ENCODE data around the gene UBE2O.

UBE2O gene

GRCh38 chr17:76466775-76467130, 13.8 kb upstream of the UBE2O start:
- no peak for TF ChIP-seq CTCF (IDR thresholded peaks at IDR 0.05; ENCODE audit: low read depth, low read length)
- no peak for TF ChIP-seq EZH2phosphoT487 (IDR thresholded peaks at IDR 0.05; ENCODE audit: low read depth)
- Histone ChIP-seq H3K4me2 (ENCODE audit: low read length) (no peak overlapping the region), H3K4me1 (ENCODE audit: low read length) (peaks cover 11% of the 10 kb centered on the region)

GRCh38 chr17:76462556-76463290, 9.8 kb upstream of the UBE2O start:
- Histone ChIP-seq H2AFZ (ENCODE audit: low read depth, low read length) (no peak overlapping the region), H3K36me3 (replicated peaks; ENCODE audit: low read depth, low read length) (no peaks in the 10 kb centered on the region), H4K20me1 (ENCODE audit: insufficient read depth, low read length) (no peaks in the 10 kb centered on the region), H3K4me1 (ENCODE audit: low read length) (peaks cover 21% of the 10 kb centered on the region), H3K4me2 (ENCODE audit: low read length) (no peak overlapping the region), H3K27ac (ENCODE audit: low read length) (no peak overlapping the region), H3K4me3 (ENCODE audit: low read length) (no peak overlapping the region), H3K79me2 (ENCODE audit: low read length) (no peaks in the 10 kb centered on the region), H3K9ac (ENCODE audit: low read length) (no peak overlapping the region), H3K27me3 (ENCODE audit: low read depth, low read length) (no peaks in the 10 kb centered on the region), H3K9me3 (ENCODE audit: insufficient read depth, low read length) (no peaks in the 10 kb centered on the region)
- TF ChIP-seq CTCF (IDR thresholded peaks at IDR 0.05; ENCODE audit: low read depth, low read length) (no peak), EZH2phosphoT487 (IDR thresholded peaks at IDR 0.05; ENCODE audit: low read depth) (no peak)

More at GRCh38 chr17:76466775-76467130, 13.8 kb upstream of the UBE2O start:
- H3K36me3 ChIP-seq (replicated peaks; ENCODE audit: low read depth, low read length), result no peaks in the 10 kb centered on the region
- H3K9ac ChIP-seq (ENCODE audit: low read length), result no peak overlapping the region
- no peaks in the 10 kb centered on the region for H4K20me1 ChIP-seq (ENCODE audit: insufficient read depth, low read length)
- H3K27me3 ChIP-seq (ENCODE audit: low read depth, low read length), result no peaks in the 10 kb centered on the region
- no peaks in the 10 kb centered on the region for H3K9me3 ChIP-seq (ENCODE audit: insufficient read depth, low read length)
- no peaks in the 10 kb centered on the region for H3K79me2 ChIP-seq (ENCODE audit: low read length)
- H2AFZ ChIP-seq (ENCODE audit: low read depth, low read length), result no peak overlapping the region
- no peak overlapping the region for H3K4me3 ChIP-seq (ENCODE audit: low read length)
- H3K27ac ChIP-seq (ENCODE audit: low read length), result no peak overlapping the region

- H3K4me3 ChIP-seq (ENCODE audit: low read length), result no peak overlapping the region
- H2AFZ ChIP-seq (ENCODE audit: low read depth, low read length), result no peak overlapping the region
- H4K20me1 ChIP-seq (ENCODE audit: insufficient read depth, low read length), result no peaks in the 10 kb centered on the region
- H3K4me1 ChIP-seq (ENCODE audit: low read length), result peaks cover 21% of the 10 kb centered on the region
- H3K9me3 ChIP-seq (ENCODE audit: insufficient read depth, low read length), result no peaks in the 10 kb centered on the region
- no peak overlapping the region for H3K4me2 ChIP-seq (ENCODE audit: low read length)
- no peaks in the 10 kb centered on the region for H3K27me3 ChIP-seq (ENCODE audit: low read depth, low read length)
- H3K27ac ChIP-seq (ENCODE audit: low read length), result no peak overlapping the region
- TF ChIP-seq EZH2phosphoT487 (IDR thresholded peaks at IDR 0.05; ENCODE audit: low read depth), result no peak
- TF ChIP-seq CTCF (IDR thresholded peaks at IDR 0.05; ENCODE audit: low read depth, low read length), result no peak
- no peaks in the 10 kb centered on the region for H3K79me2 ChIP-seq (ENCODE audit: low read length)
- H3K9ac ChIP-seq (ENCODE audit: low read length), result no peak overlapping the region
- no peaks in the 10 kb centered on the region for H3K36me3 ChIP-seq (replicated peaks; ENCODE audit: low read depth, low read length)
These were observed 9.0 kb upstream of the UBE2O start for GRCh38 chr17:76461765-76462555.

DNA sequence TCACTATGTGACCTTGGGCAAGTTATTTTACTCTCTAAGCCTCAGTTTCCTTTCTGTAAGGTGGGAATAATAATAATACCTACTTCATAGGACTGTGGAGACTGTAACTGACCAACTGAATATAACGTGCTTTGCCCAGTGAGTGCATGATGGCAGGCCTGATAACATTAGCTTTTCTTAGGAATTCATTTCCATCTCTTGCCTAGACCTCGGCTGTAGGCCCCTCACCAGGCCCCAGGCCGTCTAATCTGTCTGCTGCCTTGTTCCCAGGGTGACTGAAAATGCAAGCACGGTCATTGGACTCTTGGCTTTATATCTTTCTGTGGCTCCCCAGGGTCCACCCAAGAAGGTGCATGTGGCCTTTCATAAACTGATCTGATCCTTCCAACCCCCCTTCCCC, 6.7 kb upstream of the UBE2O start:
- no peak for TF ChIP-seq CTCF (IDR thresholded peaks at IDR 0.05; ENCODE audit: low read depth, low read length)
- TF ChIP-seq EZH2phosphoT487 (IDR thresholded peaks at IDR 0.05; ENCODE audit: low read depth), result no peak
- Histone ChIP-seq H3K27me3 (ENCODE audit: low read depth, low read length) (no peaks in the 10 kb centered on the region), H4K20me1 (ENCODE audit: insufficient read depth, low read length) (no peaks in the 10 kb centered on the region), H3K27ac (ENCODE audit: low read length) (no peak overlapping the region), H3K4me3 (ENCODE audit: low read length) (no peak overlapping the region), H3K9ac (ENCODE audit: low read length) (no peak overlapping the region), H3K79me2 (ENCODE audit: low read length) (no peaks in the 10 kb centered on the region), H2AFZ (ENCODE audit: low read depth, low read length) (no peak overlapping the region), H3K4me1 (ENCODE audit: low read length) (peaks cover 13% of the 10 kb centered on the region), H3K9me3 (ENCODE audit: insufficient read depth, low read length) (no peaks in the 10 kb centered on the region), H3K36me3 (replicated peaks; ENCODE audit: low read depth, low read length) (no peaks in the 10 kb centered on the region), H3K4me2 (ENCODE audit: low read length) (no peak overlapping the region)
